T-helper 1 cell treated with Interleukin-12 subunit alpha and Interleukin-12 subunit beta and Interleukin-4 antibody, amounts not matched to agents 30 ng/mL and 1 ng/mL, for 36 hours (primary cell): ENCODE results near the gene LRRC74B. TPM values are rescaled to one million over a fixed set of nuclear protein-coding genes. Genes with fewer than 3 reads are reported as not detected.

Experiments
- intact Hi-C: fragments of 100-400 bp; cut with micrococcal nuclease; formaldehyde crosslinking; loops from one replicate; pipeline ENCODE4 v1.15.1; 2024
- total RNA-seq: library from RNA; stranded (reverse); gene quantifications from 2 replicates; pipeline ENCODE4 v1.2.3, GENCODE V29; 2022

The LRRC74B gene, protein sequence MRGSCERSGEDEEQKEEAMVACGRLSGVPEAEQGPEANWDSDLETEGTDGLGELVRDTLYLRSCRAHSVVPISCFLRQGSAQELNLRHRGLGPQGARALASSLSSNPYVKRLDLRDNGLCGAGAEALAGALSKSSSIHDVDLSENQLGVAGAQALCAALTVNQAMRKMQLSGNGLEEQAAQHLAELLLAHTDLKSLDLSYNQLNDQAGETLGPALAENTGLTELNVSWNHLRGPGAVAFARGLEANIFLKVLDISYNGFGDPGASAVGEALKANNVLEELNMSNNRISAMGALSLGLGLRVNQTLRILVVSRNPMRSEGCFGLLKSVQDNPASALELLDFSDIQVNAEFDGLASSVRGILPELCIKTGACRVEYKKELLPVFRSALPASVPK
- not detected in 2 replicates for total RNA-seq

DNA sequence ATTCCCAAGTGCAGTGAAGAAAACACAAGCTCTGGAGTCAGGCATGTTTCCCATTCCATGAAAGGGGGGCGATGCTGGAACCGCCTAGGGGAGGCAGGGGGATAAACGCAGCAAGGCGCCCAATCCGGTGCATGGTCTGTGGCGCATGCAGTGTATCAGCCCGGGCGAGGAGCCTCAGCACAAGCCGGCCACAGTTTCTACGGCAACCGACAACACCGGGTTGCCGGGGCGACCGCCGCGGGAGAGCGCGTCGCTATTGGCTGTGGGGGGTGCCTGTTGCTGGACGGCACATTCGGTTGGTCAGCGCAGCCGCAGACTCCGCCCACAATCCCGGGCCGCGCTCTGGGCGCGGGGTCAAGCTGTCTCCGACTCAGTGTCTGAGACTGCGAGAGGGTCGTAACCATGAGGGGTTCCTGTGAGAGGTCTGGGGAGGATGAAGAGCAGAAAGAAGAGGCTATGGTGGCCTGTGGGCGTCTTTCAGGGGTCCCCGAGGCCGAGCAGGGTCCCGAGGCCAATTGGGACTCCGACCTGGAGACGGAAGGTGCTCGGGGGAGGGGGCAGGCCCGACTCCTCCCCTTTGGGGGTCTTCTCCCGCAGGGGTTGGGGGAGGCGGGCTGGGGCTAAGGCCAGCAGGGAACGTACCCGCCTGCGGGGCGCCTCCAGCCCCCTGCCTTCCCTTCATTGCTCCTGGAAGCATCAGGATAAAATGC is at the start of gene LRRC74B:
TSS of gene LRRC74B (plus strand) at position 362 of the 710 bp plus-strand sequence. CDS start at position 403, 41 bp downstream.
- intact Hi-C loops, result loop anchor here (1.0 kb wide), 1 partner anchor 43 kb away; the partner anchor contains the start of gene THAP7

DNA sequence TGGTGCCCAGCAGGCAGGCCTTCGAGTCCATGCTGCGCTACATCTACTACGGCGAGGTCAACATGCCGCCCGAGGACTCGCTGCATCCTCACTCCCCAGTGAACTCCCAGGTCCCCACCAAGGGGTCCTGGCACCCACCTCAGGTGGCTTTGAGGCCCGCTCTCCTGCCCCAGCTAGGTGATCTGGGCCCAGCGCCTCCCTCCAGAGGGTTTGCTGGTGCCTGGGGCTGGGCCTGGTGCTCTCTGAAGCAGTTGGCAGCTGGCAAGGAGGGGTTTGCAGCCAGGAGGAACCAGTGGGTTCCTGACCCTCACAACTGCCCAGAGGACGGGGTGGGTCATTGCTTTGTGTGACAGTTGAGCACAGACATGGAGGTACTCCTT is 49.7 kb upstream of the LRRC74B start:
- intact Hi-C loops, result no loop called here

DNA sequence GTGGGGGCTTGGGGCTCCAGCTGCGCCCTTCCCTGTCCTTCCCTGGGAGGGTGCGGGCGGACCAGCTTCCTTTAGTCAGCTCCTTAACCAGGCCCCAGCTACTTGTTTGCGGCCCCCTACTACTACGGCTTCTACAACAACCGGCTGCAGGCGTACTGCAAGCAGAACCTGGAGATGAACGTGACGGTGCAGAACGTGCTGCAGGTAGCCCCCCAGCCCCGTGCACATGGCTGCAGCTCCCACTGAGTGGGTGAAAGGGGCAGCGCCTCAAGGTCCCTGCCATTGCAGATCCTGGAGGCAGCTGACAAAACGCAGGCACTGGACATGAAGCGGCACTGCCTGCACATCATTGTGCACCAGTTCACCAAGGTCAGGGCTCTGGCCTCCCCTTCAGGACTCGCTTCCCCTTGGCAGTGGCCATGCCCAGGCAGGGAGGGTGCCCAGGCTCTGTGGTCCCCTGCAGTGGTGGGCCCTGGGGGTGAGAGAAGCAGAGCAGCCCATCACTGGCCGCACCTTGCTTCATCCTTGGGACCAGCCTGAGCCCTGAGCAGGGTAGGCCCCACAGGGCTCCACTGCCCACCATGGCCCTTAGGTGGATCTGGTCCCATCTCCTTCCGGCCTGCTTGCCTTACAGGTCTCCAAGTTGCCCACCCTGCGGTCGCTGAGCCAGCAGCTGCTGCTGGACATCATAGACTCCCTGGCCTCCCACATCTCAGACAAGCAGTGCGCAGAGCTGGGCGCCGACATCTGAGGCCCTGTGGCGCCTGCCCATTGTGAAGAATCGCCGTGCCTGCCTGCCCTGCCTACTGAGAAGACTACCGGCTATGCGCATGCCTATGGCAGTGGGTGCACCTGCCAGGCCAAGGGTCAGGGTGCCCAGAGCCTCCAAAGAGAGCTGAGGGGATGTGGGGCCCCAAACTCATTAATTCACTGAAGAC is 48.9 kb upstream of the LRRC74B start:
- intact Hi-C loops, result no loop called here

GRCh38 chr22:20997536-20998257 is 48.0 kb upstream of the LRRC74B start:
- intact Hi-C loops, result no loop called here

GRCh38 chr22:20998411-20999336 is 47.1 kb upstream of the LRRC74B start:
- intact Hi-C loops, result no loop called here

DNA sequence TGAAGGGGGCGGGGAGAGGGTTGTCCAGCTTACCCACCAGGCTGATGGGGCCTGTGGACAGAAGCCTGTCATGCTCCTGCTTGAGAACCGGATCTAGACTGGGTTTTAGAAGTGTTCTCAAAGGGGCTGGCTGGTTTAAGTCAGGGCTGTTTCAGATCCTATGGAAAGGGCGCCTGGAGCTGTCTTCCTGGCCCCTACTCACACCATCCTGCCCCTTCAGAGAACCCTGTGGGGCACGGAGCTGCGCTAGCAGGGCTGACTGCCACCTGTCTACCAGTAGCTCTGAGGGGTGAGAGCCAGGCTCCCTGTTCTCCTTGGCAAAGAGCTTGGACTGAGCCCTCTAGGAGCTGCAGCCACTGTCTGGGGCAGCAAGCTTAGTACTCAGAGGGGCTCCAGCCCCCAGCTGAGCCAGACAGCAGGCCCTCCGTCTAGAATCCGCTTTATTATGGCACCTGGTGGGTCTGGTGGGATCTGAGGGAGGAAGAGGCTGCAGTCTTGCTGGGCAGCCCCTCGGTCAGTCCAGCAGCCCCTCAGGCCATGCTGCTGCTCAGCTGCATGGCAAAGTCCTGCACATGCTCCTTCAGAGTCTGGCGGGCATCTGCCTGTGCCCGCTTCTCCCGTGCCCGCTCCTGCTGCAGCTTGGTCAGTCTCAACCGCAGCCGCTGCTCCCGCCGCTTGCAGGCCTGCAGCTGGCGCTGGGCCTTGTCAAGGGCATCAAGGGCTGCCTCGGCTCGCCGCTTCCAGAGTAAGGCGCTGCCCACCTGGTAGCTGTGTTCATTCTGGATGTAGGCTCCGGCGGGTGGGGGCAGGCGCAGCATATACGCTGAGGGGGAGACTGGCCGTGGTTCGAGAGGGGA is 46.2 kb upstream of the LRRC74B start:
- intact Hi-C loops, result loop anchor here (10.0 kb wide), 1 partner anchor 655 kb away; no protein-coding TSS in a partner anchor

- intact Hi-C loops, result loop anchor here (10.0 kb wide), 1 partner anchor 654 kb away; no protein-coding TSS in a partner anchor
Measured at GRCh38 chr22:21000207-21000986, 45.3 kb upstream of the LRRC74B start.

DNA sequence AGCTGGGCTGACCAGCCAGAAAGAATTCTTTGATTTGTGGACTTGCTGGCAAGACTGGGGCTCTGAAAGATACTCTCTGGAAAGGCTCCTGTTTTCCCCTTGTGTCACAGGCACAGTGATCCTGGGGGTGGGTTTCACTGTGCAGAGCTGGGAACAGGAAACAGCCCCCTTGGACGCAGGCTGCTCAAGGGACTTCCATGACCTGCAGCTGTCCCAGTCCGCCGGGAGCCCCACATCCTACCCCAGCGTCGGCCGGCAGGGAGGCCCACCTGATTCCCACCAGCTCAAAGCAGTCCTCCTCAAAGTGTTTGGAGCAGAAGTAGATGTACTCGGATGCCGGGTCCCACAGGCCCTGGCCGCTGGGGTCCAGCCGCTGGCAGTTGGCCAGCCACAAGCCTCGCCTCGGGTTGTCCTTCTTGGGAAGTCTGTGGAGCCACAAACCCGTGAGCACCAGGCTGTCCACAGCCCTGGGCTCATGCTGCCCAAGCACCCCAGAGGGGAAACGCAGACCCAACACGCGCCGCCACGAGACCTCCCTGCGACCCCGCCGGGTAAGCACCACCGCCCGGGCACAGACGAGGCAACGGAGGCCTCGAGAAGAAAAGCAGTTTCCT is 44.7 kb upstream of the LRRC74B start:
- intact Hi-C loops, result loop anchor here (10.0 kb wide), 1 partner anchor 654 kb away; no protein-coding TSS in a partner anchor

GRCh38 chr22:21001601-21002325 is 44.0 kb upstream of the LRRC74B start, which contains the start of gene THAP7:
Gene THAP7 (minus strand): TSS chr22:21002118. CDS start chr22:21001911, 207 bp downstream.
- intact Hi-C loops, result loop anchor here (1.0 to 10.0 kb wide), 7 partner anchors 13 to 653 kb away; partner anchors contain the start of genes CRKL, LRRC74B, LZTR1 and PI4KA

GRCh38 chr22:21003782-21004181 is 42.0 kb upstream of the LRRC74B start:
- intact Hi-C loops, result loop anchor here (2.0 to 10.0 kb wide), 2 partner anchors 17 to 651 kb away; no protein-coding TSS in a partner anchor

DNA sequence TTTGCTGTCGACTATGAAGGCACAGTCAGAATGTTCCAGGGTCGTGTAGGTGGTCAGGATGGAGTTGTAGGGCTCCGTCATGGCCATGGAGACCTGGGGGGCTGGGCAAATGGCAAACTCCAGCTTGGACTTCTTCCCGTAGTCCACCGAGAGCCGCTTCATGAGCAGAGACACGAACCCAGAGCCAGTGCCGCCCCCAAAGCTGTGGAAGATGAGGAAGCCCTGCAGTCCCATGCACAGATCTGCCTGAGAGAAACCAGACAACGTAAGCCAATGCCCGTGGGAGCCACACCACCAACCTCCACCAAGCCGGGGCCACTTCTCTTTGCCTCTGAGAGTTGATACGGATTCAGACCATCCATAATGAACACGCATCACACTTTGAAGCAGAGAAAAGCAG is 36.5 kb upstream of the LRRC74B start:
- intact Hi-C loops, result loop anchor here (10.0 kb wide), 1 partner anchor 646 kb away; no protein-coding TSS in a partner anchor

DNA sequence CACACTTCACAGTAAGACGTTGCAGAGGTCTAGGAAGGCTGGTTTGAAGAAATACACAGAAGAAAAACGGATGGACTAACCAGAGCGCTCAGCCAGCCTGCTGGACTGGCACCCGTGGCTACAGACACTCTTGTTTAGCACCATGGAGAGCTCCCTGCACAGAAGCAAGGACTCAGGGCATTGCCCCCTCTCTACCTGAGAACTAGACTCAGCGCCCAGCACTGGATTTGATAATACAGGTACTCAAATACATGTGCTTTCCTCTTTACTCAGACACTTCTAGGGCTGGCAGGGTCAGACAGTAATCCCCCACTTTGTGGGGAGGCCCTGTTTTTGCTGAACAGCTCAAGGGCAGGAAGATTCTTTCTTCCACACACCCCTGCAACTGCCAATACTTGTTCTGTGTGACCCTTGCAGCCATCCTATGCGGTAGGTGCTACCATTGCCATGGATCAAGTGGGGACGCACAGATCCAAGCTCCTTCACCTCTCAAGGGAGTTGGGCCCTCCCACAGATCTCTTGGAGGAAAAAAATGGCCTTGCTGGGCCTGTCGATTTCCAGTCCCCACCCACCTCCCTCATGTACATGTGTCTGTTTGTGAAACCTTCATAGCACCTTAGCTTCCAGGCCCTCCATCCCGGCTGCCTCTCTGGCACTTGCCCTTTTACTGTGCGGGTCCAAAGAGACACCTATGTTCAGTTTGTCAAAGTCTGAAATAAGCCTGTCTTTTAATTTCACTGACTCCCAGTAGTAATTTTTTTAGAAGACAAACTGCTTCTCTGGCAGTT is 35.9 kb upstream of the LRRC74B start:
- intact Hi-C loops, result loop anchor here (10.0 kb wide), 2 partner anchors 45 to 645 kb away; partner anchors contain the start of gene AIFM3

GRCh38 chr22:21010426-21011113 is 35.2 kb upstream of the LRRC74B start:
- intact Hi-C loops, result loop anchor here (10.0 kb wide), 1 partner anchor 46 kb away; the partner anchor contains the start of gene AIFM3
